Gastrocnemius medialis (tissue), 4 donors: ENCODE data around the gene MSI2. TPM values are rescaled to one million over a fixed set of nuclear protein-coding genes. Genes with fewer than 3 reads are reported as not detected.

ENCODE experiments used
- ATAC-seq, 2 donors: fragments of 150-250 bp; one replicate each; pipeline ENCODE4 v1.9.1; 2016
- DNase-seq, 2 donors: peaks; one replicate each; pipeline ENCODE4 v3.0.0-alpha.2; 2019
- H3K27ac ChIP-seq, 4 donors: fragments of 200-600 bp; sonication (generic); 1 replicate in 1 of 4; 2 replicates in 3 of 4; pipeline ENCODE4 v1.5.1; 2016 to 2018; ENCODE audit warnings: mild to moderate bottlenecking in 2 of 4, moderate library complexity in 1 of 4
- H3K27me3 ChIP-seq, 3 donors: fragments of 200-600 bp; sonication (generic) in 2 of 3; 1 replicate in 1 of 3; 2 replicates in 2 of 3; pipeline versions ENCODE4 v1.5.1 to v1.6.0; 2016 to 2019; ENCODE audit warnings: mild to moderate bottlenecking in 1 of 3, moderate library complexity in 1 of 3
- H3K36me3 ChIP-seq, 2 donors: fragments of 200-600 bp; sonication (generic) in 1 of 2; one replicate each; pipeline ENCODE4 v1.5.1; 2017 to 2018
- H3K4me1 ChIP-seq, 2 donors: fragments of 200-600 bp; sonication (generic) in 1 of 2; one replicate each; pipeline ENCODE4 v1.5.1; 2016 to 2017; ENCODE audit warnings: mild to moderate bottlenecking in 2 of 2
- H3K4me3 ChIP-seq, 4 donors: fragments of 200-600 bp; sonication (generic) in 3 of 4; 1 replicate in 1 of 4; 2 replicates in 3 of 4; pipeline ENCODE4 v1.5.1; 2016 to 2019; ENCODE audit warnings: mild to moderate bottlenecking in 2 of 4
- H3K9me3 ChIP-seq, 3 donors: fragments of 200-600 bp; sonication (generic) in 2 of 3; 1 replicate in 1 of 3; 2 replicates in 2 of 3; pipeline ENCODE4 v1.5.1; 2016 to 2019
- POLR2A ChIP-seq, 2 donors: fragments of 450-650 bp; IDR thresholded peaks; one replicate each; pipeline ENCODE4 v1.6.1; 2017; ENCODE audit warnings: antibody characterized with exemption in 2 of 2, mild to moderate bottlenecking in 2 of 2, moderate library complexity in 2 of 2
- in situ Hi-C, 4 donors: fragments of 200-750 bp; cut with MboI; loops; one replicate each; pipeline versions ENCODE4 v1.15.0 to v1.8.0; 2017; ENCODE audit warnings: low sequenced_read_pairs in 4 of 4
- intact Hi-C: fragments of 100-400 bp; cut with DNase I; formaldehyde crosslinking; loops from one replicate; pipeline ENCODE4 v1.15.1; 2023; ENCODE audit warnings: low total_unique reads
- total RNA-seq, 4 donors: library from RNA; depleted of rRNA; stranded (reverse); fragments of >200 nt; gene quantifications; one replicate each; pipeline versions ENCODE4 v1.1.0 to v1.2.3, GENCODE V29; 2016
- TF ChIP-seq, protein P1 (sequence below), 5 experiments: fragments of 450-650 bp in 3 of 5; fragments of 200-600 bp in 2 of 5; sonication (generic) in 2 of 5; IDR thresholded peaks in 4 of 5; conservative IDR thresholded peaks in 1 of 5; 1 replicate in 4 of 5; 2 replicates in 1 of 5; pipeline ENCODE4 v1.5.1; 2016 to 2019; ENCODE audit warnings: antibody characterized with exemption in 5 of 5, mild to moderate bottlenecking in 3 of 5, moderate library complexity in 3 of 5

MSI2 gene
- total RNA-seq, 4 donors from 2014 or later = 33.1 to 66.2 (median 48.5) TPM

DNA sequence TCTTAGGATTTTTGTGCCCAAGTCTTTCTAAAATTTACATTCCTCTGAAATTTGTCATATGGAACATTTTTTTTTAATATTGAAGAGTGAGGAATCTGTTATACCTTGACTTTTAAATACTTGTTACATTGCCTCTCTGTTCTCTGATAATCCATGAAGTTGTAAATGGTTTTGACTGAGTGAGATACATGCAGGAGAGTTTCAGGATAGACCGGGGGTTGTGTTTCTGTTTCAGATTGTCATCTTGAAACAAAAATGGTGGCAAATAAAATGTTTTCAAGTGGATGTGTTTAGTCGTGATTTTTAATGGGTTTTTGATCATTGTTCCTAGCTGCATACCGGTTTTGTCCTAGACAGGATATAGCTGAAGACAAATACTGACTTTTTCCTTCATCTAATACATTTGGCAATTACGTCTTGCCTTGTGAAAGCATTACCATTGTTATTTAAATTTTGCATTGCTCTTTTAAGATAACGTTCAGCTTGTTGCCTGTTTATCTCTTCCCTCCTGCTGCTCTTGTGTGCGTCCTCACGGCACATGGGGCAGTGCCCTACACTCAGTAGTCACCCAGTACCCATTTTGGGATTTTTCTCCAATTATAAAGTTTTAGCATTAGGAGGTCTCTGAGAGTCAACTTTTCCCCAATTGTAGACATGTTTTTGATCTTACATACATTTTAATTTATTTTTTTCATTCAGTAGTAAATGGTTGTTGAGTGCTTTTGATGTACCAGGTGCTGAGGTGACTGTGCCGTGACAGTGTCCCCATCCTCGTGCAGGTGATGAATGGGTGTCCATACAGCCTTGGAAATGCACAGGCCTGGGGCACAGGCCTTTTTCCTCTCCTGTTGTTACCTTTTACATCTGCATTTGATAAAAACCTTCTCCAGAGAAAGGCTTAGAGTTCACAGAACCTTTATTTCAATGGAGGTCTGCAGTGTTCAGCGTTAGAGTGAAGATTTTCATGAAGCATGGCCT, 169.9 kb downstream of the MSI2 start:
- in situ Hi-C loops = no loop called here
- no peaks in the 10 kb centered on the region for H3K9me3 ChIP-seq

GRCh38 chr17:57429966-57430365, 173.6 kb downstream of the MSI2 start:
- Histone ChIP-seq H3K36me3 (no peaks in the 10 kb centered on the region), H3K4me3 (no peak overlapping the region), H3K4me1 (peaks cover 14 to 20% of the 10 kb centered on the region in 2 donors), H3K9me3 (no peaks in the 10 kb centered on the region), H3K27ac (no peak overlapping the region), H3K27me3 (no peaks in the 10 kb centered on the region)
- TF ChIP-seq, protein P1, sequence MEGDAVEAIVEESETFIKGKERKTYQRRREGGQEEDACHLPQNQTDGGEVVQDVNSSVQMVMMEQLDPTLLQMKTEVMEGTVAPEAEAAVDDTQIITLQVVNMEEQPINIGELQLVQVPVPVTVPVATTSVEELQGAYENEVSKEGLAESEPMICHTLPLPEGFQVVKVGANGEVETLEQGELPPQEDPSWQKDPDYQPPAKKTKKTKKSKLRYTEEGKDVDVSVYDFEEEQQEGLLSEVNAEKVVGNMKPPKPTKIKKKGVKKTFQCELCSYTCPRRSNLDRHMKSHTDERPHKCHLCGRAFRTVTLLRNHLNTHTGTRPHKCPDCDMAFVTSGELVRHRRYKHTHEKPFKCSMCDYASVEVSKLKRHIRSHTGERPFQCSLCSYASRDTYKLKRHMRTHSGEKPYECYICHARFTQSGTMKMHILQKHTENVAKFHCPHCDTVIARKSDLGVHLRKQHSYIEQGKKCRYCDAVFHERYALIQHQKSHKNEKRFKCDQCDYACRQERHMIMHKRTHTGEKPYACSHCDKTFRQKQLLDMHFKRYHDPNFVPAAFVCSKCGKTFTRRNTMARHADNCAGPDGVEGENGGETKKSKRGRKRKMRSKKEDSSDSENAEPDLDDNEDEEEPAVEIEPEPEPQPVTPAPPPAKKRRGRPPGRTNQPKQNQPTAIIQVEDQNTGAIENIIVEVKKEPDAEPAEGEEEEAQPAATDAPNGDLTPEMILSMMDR (IDR thresholded peaks at IDR 0.05 in 4 of 5, conservative IDR thresholded peaks at IDR 0.05 in 1 of 5) = no peak
- TF ChIP-seq POLR2A (IDR thresholded peaks at IDR 0.05) = no peak
- intact Hi-C loops (no loop called here), in situ Hi-C loops (no loop called here)
- no peak for DNase-seq
- no peak for ATAC-seq

More for the DNA sequence above, 169.9 kb downstream of the MSI2 start:
- intact Hi-C loops = no loop called here
- Histone ChIP-seq H3K27ac (no peak overlapping the region), H3K4me3 (no peak overlapping the region), H3K27me3 (no peaks in the 10 kb centered on the region), H3K36me3 (no peaks in the 10 kb centered on the region), H3K4me1 (peaks cover 29 to 39% of the 10 kb centered on the region in 2 donors)
- no peak for DNase-seq
- TF ChIP-seq, protein P1 (IDR thresholded peaks at IDR 0.05 in 4 of 5, conservative IDR thresholded peaks at IDR 0.05 in 1 of 5) = no peak
- TF ChIP-seq POLR2A (IDR thresholded peaks at IDR 0.05) = no peak
- no peak for ATAC-seq

- TF ChIP-seq, protein P1 (IDR thresholded peaks at IDR 0.05 in 4 of 5, conservative IDR thresholded peaks at IDR 0.05 in 1 of 5) = no peak
- TF ChIP-seq POLR2A (IDR thresholded peaks at IDR 0.05) = no peak
- H3K27me3 ChIP-seq = no peaks in the 10 kb centered on the region
- intact Hi-C loops (no loop called here), in situ Hi-C loops (no loop called here)
- peaks cover 3 to 10% of the 10 kb centered on the region in 2 donors for H3K4me1 ChIP-seq
- H3K9me3 ChIP-seq = no peaks in the 10 kb centered on the region
- H3K4me3 ChIP-seq = no peak overlapping the region
- H3K36me3 ChIP-seq = no peaks in the 10 kb centered on the region
- no peak overlapping the region for H3K27ac ChIP-seq
- no peak for DNase-seq
- ATAC-seq = no peak
Observed at GRCh38 chr17:57431415-57431814, 175.1 kb downstream of the MSI2 start.

DNA sequence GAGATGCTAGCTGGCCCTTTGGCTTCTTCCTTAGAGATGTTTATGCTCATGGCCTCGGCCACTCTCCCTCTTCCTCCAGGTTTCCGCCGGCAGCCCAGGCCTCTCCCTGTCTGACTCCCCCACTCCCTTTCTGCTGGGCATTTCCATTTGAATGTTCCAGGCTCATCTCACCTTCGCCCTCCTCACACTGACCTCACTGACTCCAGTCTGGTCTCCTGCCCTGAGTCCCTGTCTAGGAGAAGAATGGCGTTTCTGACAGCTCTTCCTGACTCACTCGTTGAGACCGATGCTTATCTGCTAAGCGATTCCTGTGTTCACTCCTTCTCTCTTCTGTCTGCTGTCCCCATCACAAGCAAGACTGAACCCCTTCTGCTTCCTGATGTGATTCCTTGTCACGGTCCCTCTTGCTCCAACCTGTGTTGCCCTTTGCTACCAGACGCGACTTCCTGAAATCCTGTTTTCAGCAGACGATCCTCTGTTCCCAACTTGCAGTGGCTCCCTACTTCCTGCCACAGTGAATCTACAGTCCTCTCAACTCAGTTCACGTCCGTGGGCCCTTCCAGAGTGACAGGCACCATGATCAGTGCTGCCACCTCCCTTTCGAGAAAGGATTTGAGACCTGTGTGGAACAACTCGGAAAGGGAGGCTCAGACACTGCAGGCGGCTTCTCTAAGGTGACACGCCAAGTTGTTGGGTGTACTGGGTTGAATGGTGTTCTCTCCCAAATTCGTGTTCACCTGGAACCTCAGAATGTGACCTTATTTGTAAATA, 176.4 kb downstream of the MSI2 start:
- no peak overlapping the region for H3K4me3 ChIP-seq
- no peaks in the 10 kb centered on the region for H3K36me3 ChIP-seq
- TF ChIP-seq POLR2A (IDR thresholded peaks at IDR 0.05) = no peak
- TF ChIP-seq, protein P1 (IDR thresholded peaks at IDR 0.05 in 4 of 5, conservative IDR thresholded peaks at IDR 0.05 in 1 of 5) = no peak
- intact Hi-C loops = no loop called here
- in situ Hi-C loops = no loop called here
- H3K27ac ChIP-seq = no peak overlapping the region
- H3K4me1 ChIP-seq = peaks cover 14 to 22% of the 10 kb centered on the region in 2 donors
- H3K9me3 ChIP-seq = no peaks in the 10 kb centered on the region
- DNase-seq = no peak
- ATAC-seq = no peak
- no peaks in the 10 kb centered on the region for H3K27me3 ChIP-seq
